MCF 10A (cell line): ENCODE measurements around the gene LTF. TPM values are rescaled to one million over a fixed set of nuclear protein-coding genes. Genes with fewer than 3 reads are reported as not detected.

Experiments
- BruUV-seq: library from RNA; stranded (reverse); fragments of 400-500 nt; replicated peaks from 2 replicates; lab custom pipeline; 2021; lab: Mats Ljungman, UMichigan
- CTCF ChIA-PET: fragments of 300-600 bp; sonication (Branson Sonifier 250); formaldehyde crosslinking; extraction: SDS; loops from one replicate; lab custom pipeline; 2021; ENCODE audit warnings: antibody characterized with exemption, inconsistent platforms; lab: Yijun Ruan, JAX
- POLR2A ChIA-PET: fragments of 300-600, 350-650 bp; sonication (Branson Sonifier 250); formaldehyde crosslinking; extraction: SDS; loops from one replicate; lab custom pipeline; 2020; ENCODE audit warnings: antibody characterized with exemption, inconsistent platforms; lab: Yijun Ruan, JAX
- DNase-seq: peaks from one replicate; pipeline ENCODE4 v3.0.0-alpha.2; 2018; ENCODE audit not compliant: unreplicated experiment
- H3K27ac Mint-ChIP-seq: one replicate; pipeline ENCODE4 v1.8.0; 2022; ENCODE audit warnings: mild to moderate bottlenecking, low read depth, mixed read lengths; ENCODE audit not compliant: unreplicated experiment
- H3K27me3 Mint-ChIP-seq: one replicate; pipeline ENCODE4 v1.8.0; 2022; ENCODE audit warnings: mixed read lengths; ENCODE audit not compliant: insufficient read depth, unreplicated experiment
- H3K36me3 Mint-ChIP-seq: one replicate; pipeline ENCODE4 v1.8.0; 2022; ENCODE audit warnings: mild to moderate bottlenecking, moderate library complexity, mixed read lengths; ENCODE audit not compliant: insufficient read depth, unreplicated experiment
- H3K4me1 Mint-ChIP-seq: one replicate; pipeline ENCODE4 v1.8.0; 2022; ENCODE audit warnings: mixed read lengths; ENCODE audit not compliant: insufficient read depth, unreplicated experiment
- H3K4me3 Mint-ChIP-seq: one replicate; pipeline ENCODE4 v1.8.0; 2022; ENCODE audit warnings: mild to moderate bottlenecking, moderate library complexity, mixed read lengths; ENCODE audit not compliant: unreplicated experiment
- H3K9me3 Mint-ChIP-seq: one replicate; pipeline ENCODE4 v1.8.0; 2022; ENCODE audit warnings: mixed read lengths; ENCODE audit not compliant: unreplicated experiment
- intact Hi-C: fragments of 100-400 bp; cut with micrococcal nuclease; formaldehyde crosslinking; loops from 2 replicates; pipeline ENCODE4 v1.14.1; 2022
- total RNA-seq: library from RNA; stranded (reverse); gene quantifications from 2 replicates; pipeline ENCODE4 v1.2.3, GENCODE V29; 2022
- TF ChIP-seq, protein P1 (sequence below): fragments of 200-600 bp; IDR thresholded peaks from one replicate; pipeline ENCODE4 v1.8.0; 2022; ENCODE audit warnings: antibody characterized with exemption, mild to moderate bottlenecking; ENCODE audit not compliant: unreplicated experiment

The LTF gene
- total RNA-seq, 1 experiment from 2014 or later, result not detected

DNA sequence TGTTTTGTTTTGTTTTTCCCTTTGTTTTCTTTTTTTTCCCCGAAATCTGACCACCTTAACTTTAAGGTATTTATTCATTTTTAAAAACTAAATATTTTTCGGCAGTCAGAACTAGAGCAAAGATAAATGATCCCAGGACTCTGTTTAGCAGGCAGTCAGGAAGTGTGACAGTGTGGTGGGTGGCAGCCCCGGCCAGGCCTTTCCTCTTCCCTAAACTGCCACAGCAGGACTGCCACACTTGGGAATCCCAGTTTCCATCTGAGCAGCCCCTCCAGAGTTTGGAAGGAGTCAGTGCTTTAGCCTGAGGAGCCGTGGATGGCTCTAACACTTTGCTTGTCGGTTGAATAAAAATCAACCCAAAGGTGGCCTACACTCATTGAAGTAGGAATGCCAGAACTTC lies 50.8 kb downstream of the LTF start:
- no peak overlapping the region for H3K27ac Mint-ChIP-seq
- H3K36me3 Mint-ChIP-seq, result no peaks in the 10 kb centered on the region
- intact Hi-C loops, result no loop called here
- H3K4me1 Mint-ChIP-seq, result no peaks in the 10 kb centered on the region
- ChIA-PET CTCF (no interaction called here), POLR2A (no interaction called here)
- no peak overlapping the region for H3K4me3 Mint-ChIP-seq
- DNase-seq, result no peak
- TF ChIP-seq, protein P1, sequence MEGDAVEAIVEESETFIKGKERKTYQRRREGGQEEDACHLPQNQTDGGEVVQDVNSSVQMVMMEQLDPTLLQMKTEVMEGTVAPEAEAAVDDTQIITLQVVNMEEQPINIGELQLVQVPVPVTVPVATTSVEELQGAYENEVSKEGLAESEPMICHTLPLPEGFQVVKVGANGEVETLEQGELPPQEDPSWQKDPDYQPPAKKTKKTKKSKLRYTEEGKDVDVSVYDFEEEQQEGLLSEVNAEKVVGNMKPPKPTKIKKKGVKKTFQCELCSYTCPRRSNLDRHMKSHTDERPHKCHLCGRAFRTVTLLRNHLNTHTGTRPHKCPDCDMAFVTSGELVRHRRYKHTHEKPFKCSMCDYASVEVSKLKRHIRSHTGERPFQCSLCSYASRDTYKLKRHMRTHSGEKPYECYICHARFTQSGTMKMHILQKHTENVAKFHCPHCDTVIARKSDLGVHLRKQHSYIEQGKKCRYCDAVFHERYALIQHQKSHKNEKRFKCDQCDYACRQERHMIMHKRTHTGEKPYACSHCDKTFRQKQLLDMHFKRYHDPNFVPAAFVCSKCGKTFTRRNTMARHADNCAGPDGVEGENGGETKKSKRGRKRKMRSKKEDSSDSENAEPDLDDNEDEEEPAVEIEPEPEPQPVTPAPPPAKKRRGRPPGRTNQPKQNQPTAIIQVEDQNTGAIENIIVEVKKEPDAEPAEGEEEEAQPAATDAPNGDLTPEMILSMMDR, result no peak
- H3K9me3 Mint-ChIP-seq, result no peaks in the 10 kb centered on the region
- H3K27me3 Mint-ChIP-seq, result no peaks in the 10 kb centered on the region
- BruUV-seq, result no TSS peak

DNA sequence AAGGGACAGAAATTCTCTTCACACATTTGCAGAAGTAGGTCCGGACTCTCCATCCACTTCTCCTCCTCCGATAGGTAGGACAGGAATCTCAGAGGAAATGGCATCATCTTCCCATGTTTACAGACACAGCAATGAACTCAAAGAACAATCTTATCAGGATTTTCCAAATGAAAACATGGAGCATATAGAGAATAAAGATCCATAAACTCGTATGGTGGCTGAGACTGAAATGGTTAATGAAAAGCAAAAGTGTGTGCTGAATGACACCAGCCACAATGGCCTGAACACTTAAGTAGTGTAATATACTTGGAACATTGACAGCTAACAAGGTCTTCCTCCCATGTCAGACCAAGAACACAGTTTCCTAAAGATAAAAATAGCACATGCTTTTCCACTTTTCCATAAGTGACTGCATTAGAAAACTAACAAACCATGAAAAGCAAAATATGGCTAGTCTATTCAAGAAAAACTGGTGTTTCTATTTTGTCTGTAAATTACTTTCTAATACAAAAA lies 51.9 kb downstream of the LTF start:
- TF ChIP-seq, protein P1, result no peak
- no peak for DNase-seq
- no peak overlapping the region for H3K4me3 Mint-ChIP-seq
- H3K4me1 Mint-ChIP-seq, result no peaks in the 10 kb centered on the region
- ChIA-PET POLR2A (interaction anchor here (1.0 kb wide), 1 partner anchor 8 kb away, joined by 3 read pairs; no protein-coding TSS in a partner anchor), CTCF (interaction anchor here (0.7 to 0.8 kb wide), 2 partner anchors 34 to 48 kb away, joined by 3 to 9 read pairs; no protein-coding TSS in a partner anchor)
- no TSS peak for BruUV-seq
- no peaks in the 10 kb centered on the region for H3K36me3 Mint-ChIP-seq
- no peaks in the 10 kb centered on the region for H3K9me3 Mint-ChIP-seq
- H3K27me3 Mint-ChIP-seq, result no peaks in the 10 kb centered on the region
- intact Hi-C loops, result no loop called here
- H3K27ac Mint-ChIP-seq, result no peak overlapping the region

DNA sequence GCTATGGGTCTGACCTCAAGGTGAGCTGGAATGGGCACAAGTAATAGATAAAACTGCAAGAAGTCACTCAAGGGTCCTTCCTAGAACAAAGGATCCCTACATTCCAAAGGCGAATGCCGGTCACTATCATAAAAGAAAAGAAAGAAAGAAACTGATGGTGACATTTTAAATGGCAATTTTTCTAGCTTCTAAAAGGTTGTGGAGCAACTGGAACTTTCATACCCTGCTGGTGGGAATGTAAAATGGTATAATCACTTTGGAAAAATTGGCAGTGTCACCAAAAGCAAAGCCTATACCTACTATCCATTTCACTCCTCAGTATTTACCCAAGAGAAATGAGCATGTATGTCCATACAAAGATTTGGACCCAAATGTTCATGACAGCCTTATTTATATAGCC lies 53.4 kb downstream of the LTF start:
- Mint-ChIP-seq H3K27ac (no peak overlapping the region), H3K27me3 (no peaks in the 10 kb centered on the region), H3K4me1 (no peaks in the 10 kb centered on the region), H3K4me3 (no peak overlapping the region), H3K9me3 (no peaks in the 10 kb centered on the region), H3K36me3 (no peaks in the 10 kb centered on the region)
- TF ChIP-seq, protein P1, result no peak
- no peak for DNase-seq
- CTCF ChIA-PET, result interaction anchor here (1.1 kb wide), 1 partner anchor 99 kb away, joined by 4 read pairs; no protein-coding TSS in a partner anchor
- POLR2A ChIA-PET, result interaction anchor here (0.8 to 1.6 kb wide), 3 partner anchors 9 to 25 kb away, joined by 3 to 4 read pairs (median 3); no protein-coding TSS in a partner anchor
- intact Hi-C loops, result no loop called here
- BruUV-seq, result no TSS peak

DNA sequence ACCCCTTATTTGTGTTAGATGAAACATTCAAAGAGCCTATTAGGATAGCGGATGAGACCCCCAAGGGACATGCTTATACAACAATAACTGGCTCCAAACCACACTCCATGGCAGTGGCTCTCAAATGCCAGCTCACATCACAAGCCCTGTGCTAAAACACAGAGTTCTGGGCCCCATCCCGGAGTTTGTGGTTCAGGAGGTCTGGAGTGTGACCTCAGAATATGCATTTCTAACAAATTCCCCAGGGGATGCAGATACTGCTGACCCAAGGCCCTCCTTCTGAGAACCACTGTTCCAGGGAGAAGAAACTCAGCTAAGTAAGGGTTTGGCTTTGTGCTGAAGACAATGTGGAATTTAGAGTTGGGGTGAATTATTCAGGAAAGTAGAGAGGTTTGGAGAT lies 54.0 kb downstream of the LTF start:
- Mint-ChIP-seq H3K9me3 (no peaks in the 10 kb centered on the region), H3K4me1 (no peaks in the 10 kb centered on the region), H3K27ac (no peak overlapping the region), H3K27me3 (no peaks in the 10 kb centered on the region), H3K36me3 (no peaks in the 10 kb centered on the region), H3K4me3 (no peak overlapping the region)
- BruUV-seq, result no TSS peak
- POLR2A ChIA-PET, result interaction anchor here (0.6 to 1.6 kb wide), 2 partner anchors 24 to 1048 kb away, joined by 3 read pairs; no protein-coding TSS in a partner anchor
- DNase-seq, result no peak
- CTCF ChIA-PET, result interaction anchor here (0.6 to 1.1 kb wide), 2 partner anchors 98 to 348 kb away, joined by 4 read pairs; no protein-coding TSS in a partner anchor
- TF ChIP-seq, protein P1, result no peak
- intact Hi-C loops, result no loop called here
